Activated naive CD4-positive, alpha-beta T cell treated with anti-CD3 and anti-CD28 coated beads, Interleukin-2, amount 50 U/mL, for 72 hours (primary cell): ENCODE measurements around the gene ETS2. TPM values are rescaled to one million over a fixed set of nuclear protein-coding genes. Genes with fewer than 3 reads are reported as not detected.

Experiments
- ATAC-seq, 2 donors: fragments of 150-1000 bp; cut with Tn5 transposase; 2 replicates each; pipeline ENCODE4 v1.10.0; 2021; ENCODE audit warnings: mild to moderate bottlenecking in 2 of 2, moderate library complexity in 2 of 2
- DNase-seq, 2 donors: peaks; one replicate each; pipeline ENCODE4 v3.0.0; 2021 to 2022; ENCODE audit warnings: low spot score in 2 of 2
- H3K27ac Mint-ChIP-seq, 2 donors: one replicate each; pipeline ENCODE4 v1.8.0; 2022; ENCODE audit warnings: mild to moderate bottlenecking in 2 of 2, mixed read lengths in 2 of 2
- H3K36me3 Mint-ChIP-seq, 2 donors: one replicate each; pipeline ENCODE4 v1.8.0; 2022; ENCODE audit warnings: mixed read lengths in 2 of 2
- H3K9me3 Mint-ChIP-seq, 2 donors: one replicate each; pipeline ENCODE4 v1.8.0; 2022; ENCODE audit warnings: mixed read lengths in 2 of 2
- total RNA-seq, 2 donors: library from RNA; stranded (reverse); gene quantifications; one replicate each; pipeline ENCODE4 v1.2.3, GENCODE V29; 2022

ETS2 gene
- total RNA-seq, 2 donors from 2014 or later: 35.8 to 48.3 TPM

GRCh38 chr21:38773099-38774061 is 32.3 kb upstream of the ETS2 start:
- ATAC-seq (peak; percentile 34 to 73), DNase-seq (peak in 1 of 2 donors; percentile 19)
- peaks cover 1 to 6% of the 10 kb centered on the region in 2 donors for H3K9me3 Mint-ChIP-seq
- peak overlapping the region in 1 of 2 donors; percentile 56 for H3K27ac Mint-ChIP-seq
- H3K36me3 Mint-ChIP-seq: peaks cover 0 to 23% of the 10 kb centered on the region in 2 donors

- H3K36me3 Mint-ChIP-seq: peaks cover 7 to 31% of the 10 kb centered on the region in 2 donors
- DNase-seq: no peak
- ATAC-seq: no peak
- H3K9me3 Mint-ChIP-seq: peaks cover 5 to 12% of the 10 kb centered on the region in 2 donors
- no peak overlapping the region for H3K27ac Mint-ChIP-seq
Measured at GRCh38 chr21:38774152-38774551, 31.6 kb upstream of the ETS2 start.

GRCh38 chr21:38774586-38775285 is 31.0 kb upstream of the ETS2 start:
- Mint-ChIP-seq H3K9me3 (peaks cover 5 to 13% of the 10 kb centered on the region in 2 donors), H3K36me3 (peaks cover 7 to 37% of the 10 kb centered on the region in 2 donors), H3K27ac (no peak overlapping the region)
- ATAC-seq (no peak), DNase-seq (no peak)

GRCh38 chr21:38775733-38776132 is 30.0 kb upstream of the ETS2 start:
- Mint-ChIP-seq H3K9me3 (peaks cover 5 to 13% of the 10 kb centered on the region in 2 donors), H3K36me3 (peaks cover 7 to 38% of the 10 kb centered on the region in 2 donors)
- no peak for ATAC-seq

GRCh38 chr21:38777015-38777414 is 28.7 kb upstream of the ETS2 start:
- DNase-seq (no peak), ATAC-seq (peak in 1 of 2 donors; percentile 28)
- Mint-ChIP-seq H3K9me3 (peaks cover 11 to 19% of the 10 kb centered on the region in 2 donors), H3K36me3 (peaks cover 14 to 39% of the 10 kb centered on the region in 2 donors), H3K27ac (no peak overlapping the region)

More at GRCh38 chr21:38775733-38776132, 30.0 kb upstream of the ETS2 start:
- no peak for DNase-seq
- H3K27ac Mint-ChIP-seq: no peak overlapping the region

DNA sequence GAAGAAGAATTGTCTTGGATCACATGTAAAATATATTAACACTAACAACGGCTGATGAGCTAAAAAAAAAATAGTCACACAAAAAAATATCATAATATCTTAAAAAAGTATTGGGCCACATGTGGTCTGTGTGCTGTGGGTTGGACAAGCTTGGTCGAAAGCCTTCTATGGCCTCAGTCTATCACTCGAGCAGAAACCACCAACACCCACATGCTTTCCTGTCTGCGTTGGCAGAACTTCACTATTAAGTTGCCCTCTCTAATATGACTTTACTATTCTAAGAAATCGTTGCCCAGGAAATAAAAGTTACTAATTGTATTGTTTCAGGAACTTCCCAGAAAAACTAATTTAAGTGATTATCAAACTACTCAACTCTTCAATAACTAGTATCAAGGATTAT is 28.2 kb upstream of the ETS2 start:
- Mint-ChIP-seq H3K27ac (no peak overlapping the region), H3K9me3 (peaks cover 14 to 23% of the 10 kb centered on the region in 2 donors), H3K36me3 (peaks cover 18 to 42% of the 10 kb centered on the region in 2 donors)
- ATAC-seq (no peak), DNase-seq (no peak)

DNA sequence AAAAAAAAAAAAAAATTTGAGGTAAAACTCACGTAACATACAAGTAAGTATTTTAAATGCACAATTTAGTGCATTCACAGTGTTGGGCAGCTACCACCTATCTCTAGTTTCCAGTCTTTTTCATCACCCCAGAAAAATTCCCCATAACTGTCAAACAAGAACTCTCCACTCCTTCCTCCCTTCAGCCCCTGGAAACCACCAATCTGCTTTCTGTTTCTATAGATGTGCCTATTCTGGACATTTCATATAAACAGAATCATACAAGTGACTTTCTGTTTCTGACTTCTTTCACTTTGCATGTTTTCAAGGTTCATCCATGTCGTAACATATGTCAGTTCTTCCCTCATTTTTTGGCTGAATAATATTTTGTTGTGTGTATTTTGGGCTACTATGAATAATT is 24.9 kb upstream of the ETS2 start:
- no peak for DNase-seq
- Mint-ChIP-seq H3K36me3 (peaks cover 32 to 45% of the 10 kb centered on the region in 2 donors), H3K27ac (peak overlapping the region in 1 of 2 donors; percentile 7), H3K9me3 (peaks cover 21 to 30% of the 10 kb centered on the region in 2 donors)
- ATAC-seq: peak; percentile 88 to 89

DNA sequence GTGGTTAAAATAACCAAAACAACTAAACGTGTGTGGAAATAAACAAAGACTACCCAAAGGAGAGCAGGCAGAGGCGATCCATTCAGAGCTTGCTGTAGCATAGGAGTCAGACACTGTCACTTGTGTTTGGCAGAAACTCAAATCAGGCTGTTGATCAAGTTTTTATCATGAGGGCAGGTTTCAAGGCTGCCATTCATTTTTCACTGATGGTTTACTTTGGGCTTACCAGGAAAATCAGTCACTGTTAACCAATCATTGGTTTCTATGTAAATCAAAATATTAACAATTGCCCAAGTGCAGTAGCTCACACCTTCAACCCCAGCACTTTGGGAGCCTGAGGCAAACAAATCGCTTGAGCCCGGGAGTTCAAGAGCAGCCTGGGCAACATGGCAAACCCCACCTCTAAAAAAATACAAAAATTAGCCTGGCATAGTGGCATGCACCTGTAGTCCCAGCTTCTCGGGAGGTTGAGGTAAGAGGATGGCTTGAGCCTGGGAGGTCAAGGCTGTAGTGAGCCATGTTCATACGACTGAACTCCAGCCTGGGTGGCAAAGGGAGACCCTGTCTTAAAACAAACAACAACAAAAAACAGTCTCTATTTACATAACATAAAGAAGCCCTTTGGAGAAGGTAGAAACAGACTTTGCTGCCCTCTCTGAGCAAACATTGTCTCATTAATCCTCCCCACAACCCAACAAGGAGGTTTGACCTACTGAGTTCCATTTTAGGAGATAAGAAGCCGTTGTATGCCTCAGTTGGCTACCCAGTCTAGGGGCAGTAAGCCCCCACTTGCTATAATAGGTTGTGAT is 21.1 kb upstream of the ETS2 start:
- DNase-seq (no peak), ATAC-seq (no peak)
- Mint-ChIP-seq H3K36me3 (peaks cover 22 to 25% of the 10 kb centered on the region in 2 donors), H3K27ac (no peak overlapping the region), H3K9me3 (peaks cover 17% of the 10 kb centered on the region in 2 donors)

GRCh38 chr21:38785483-38785882 is 20.2 kb upstream of the ETS2 start:
- no peak for ATAC-seq
- no peak overlapping the region for H3K27ac Mint-ChIP-seq
- peaks cover 17% of the 10 kb centered on the region in 2 donors for H3K9me3 Mint-ChIP-seq
- DNase-seq: no peak
- H3K36me3 Mint-ChIP-seq: peaks cover 20 to 25% of the 10 kb centered on the region in 2 donors

GRCh38 chr21:38787016-38787415 is 18.7 kb upstream of the ETS2 start:
- DNase-seq (no peak), ATAC-seq (no peak)
- H3K27ac Mint-ChIP-seq: no peak overlapping the region
- H3K9me3 Mint-ChIP-seq: peaks cover 11 to 12% of the 10 kb centered on the region in 2 donors
- peaks cover 13 to 18% of the 10 kb centered on the region in 2 donors for H3K36me3 Mint-ChIP-seq

- peaks cover 7 to 10% of the 10 kb centered on the region in 2 donors for H3K9me3 Mint-ChIP-seq
- H3K27ac Mint-ChIP-seq: no peak overlapping the region
- DNase-seq: no peak
- ATAC-seq: peak; percentile 40 to 84
- H3K36me3 Mint-ChIP-seq: peaks cover 7 to 13% of the 10 kb centered on the region in 2 donors
Measured at GRCh38 chr21:38787461-38788274, 18.1 kb upstream of the ETS2 start.

DNA sequence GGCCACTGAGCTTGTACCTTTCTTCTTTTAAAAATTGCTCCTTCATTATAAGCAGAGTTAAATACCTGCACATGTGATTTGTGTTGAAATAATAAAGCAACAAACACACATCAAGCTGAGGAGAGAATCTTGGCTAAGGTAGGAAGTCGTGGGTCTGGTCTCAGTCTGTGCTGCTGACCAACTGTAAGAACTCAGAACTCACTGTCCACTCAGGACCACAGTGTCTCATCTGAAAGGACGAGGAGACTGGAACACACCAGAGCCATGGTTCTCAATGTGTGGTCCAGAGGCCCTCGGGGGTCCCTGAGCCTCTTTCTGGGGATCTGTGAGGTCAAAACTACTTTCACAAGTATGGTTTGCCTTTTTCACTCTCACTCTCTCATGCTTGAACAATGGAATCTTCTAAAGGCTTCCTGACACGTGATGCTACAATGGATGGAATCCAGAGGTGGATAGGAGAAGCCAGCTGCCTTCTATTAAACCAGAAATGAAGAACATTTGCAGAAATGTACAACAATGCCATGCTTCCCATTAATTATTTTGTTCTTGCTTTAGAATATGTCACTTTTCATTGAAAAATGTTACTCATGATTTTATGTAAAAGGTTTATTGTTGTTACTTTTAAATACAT is 17.3 kb upstream of the ETS2 start:
- Mint-ChIP-seq H3K27ac (no peak overlapping the region), H3K9me3 (peaks cover 3 to 4% of the 10 kb centered on the region in 2 donors), H3K36me3 (peaks cover 0 to 7% of the 10 kb centered on the region in 2 donors)
- DNase-seq (no peak), ATAC-seq (no peak)

DNA sequence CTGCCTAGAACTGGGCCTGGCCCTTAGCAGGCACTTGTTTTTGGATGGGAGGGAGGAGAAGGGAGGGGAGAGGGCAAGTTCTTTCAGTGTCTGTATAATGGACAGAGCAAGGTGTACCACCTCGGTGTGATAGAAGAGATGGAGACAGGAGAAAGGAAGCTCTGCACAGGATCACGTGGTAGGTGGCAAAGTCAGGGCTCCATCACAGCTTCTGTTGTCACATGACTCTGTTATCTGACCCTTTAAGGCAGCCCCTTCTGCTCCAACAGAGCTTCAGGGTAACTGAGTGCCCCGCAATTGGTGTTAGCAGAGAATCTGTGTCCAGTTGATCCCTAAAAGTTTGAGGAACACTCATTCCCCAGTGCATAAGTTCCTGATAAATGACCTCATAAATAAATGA is 16.5 kb upstream of the ETS2 start:
- no peak for DNase-seq
- no peak for ATAC-seq
- peaks cover 1 to 4% of the 10 kb centered on the region in 2 donors for H3K9me3 Mint-ChIP-seq
- peaks cover 0 to 2% of the 10 kb centered on the region in 2 donors for H3K36me3 Mint-ChIP-seq
- H3K27ac Mint-ChIP-seq: no peak overlapping the region

DNA sequence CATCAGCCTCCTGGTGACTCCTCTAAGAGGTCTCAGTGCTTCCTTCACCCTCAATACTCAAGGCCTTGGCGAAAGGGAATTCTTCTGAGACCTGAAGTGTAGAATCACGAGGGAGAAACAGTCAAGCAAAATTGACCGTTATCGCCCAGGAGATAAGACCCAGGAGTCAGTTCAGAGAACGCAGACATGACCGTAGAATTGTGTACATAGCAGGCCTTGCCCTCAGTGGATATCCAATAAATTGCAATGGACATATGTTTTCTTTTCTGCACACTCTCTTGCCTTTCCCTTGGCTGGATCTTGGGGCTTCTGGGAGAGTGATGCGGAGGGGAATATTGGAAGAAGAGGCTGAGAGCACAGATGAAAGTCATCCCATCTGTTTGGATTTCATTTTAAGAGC is 15.7 kb upstream of the ETS2 start:
- Mint-ChIP-seq H3K9me3 (peaks cover 0 to 4% of the 10 kb centered on the region in 2 donors), H3K27ac (no peak overlapping the region), H3K36me3 (no peaks in the 10 kb centered on the region)
- DNase-seq (no peak), ATAC-seq (no peak)

DNA sequence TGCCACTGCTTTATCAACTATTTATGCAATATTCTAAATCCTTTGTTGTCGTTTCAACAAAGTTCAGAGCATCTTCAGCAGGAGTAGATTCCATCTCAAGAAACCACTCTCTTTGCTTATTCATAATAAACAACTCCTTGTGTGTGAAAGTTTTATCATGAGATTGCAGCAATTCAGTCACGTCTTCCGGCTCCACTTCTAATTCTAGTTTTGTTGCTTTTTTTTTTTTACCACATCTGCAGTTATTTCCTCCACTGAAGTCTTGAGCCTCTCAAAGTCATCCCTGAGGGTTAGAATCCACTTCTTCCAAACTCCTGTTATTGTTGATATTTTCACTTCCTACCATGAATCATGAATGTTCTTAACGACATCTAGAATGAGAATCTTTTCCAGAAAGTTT is 14.8 kb upstream of the ETS2 start:
- ATAC-seq: no peak
- Mint-ChIP-seq H3K27ac (no peak overlapping the region), H3K9me3 (peaks cover 0 to 4% of the 10 kb centered on the region in 2 donors), H3K36me3 (no peaks in the 10 kb centered on the region)
- DNase-seq: no peak
